HG03139 (cell line): ENCODE data around the gene STRADB.
A peak's percentile ranks its signal among the peaks of the same experiment; 100 is the strongest.
"Not testable (repeated sequence)": the region's sequence is repeated elsewhere in the genome, so short reads cannot be mapped to it uniquely, and the experiment has no call there.

Source experiments
- ATAC-seq: cut with Tn5 transposase; IDR thresholded peaks from one replicate; pipeline ENCODE4 v1.9.1; 2021; ENCODE audit not compliant: unreplicated experiment

Gene STRADB

GRCh38 chr2:201451292-201452057 lies at the start of gene STRADB, which contains the start of gene TRAK2:
STRADB (plus strand) TSS chr2:201451740; CDS start chr2:201454841, 3,101 bp downstream.
TRAK2 (minus strand) TSS chr2:201451458; CDS start chr2:201420507, 30,951 bp downstream.
- ATAC-seq, result peak; percentile 95

DNA sequence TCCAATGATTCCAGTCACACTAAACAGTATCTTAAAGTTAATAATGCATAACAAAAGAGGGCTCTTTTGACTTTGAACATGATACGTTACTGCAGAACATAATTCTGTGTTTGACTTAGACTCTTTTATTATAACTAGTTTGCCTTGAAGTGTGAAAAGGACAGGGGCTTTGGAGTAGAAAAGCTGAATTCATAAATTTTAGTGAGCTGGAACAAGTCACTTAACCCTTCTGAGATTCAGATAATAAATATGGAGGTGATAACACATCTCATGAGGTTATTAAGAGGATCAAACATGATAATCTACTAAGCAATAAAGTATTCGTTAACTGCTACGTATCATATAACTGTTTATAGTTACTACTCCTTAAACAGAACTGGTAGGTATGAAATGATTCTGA lies 49.7 kb upstream of the STRADB start:
- ATAC-seq, result no peak

DNA sequence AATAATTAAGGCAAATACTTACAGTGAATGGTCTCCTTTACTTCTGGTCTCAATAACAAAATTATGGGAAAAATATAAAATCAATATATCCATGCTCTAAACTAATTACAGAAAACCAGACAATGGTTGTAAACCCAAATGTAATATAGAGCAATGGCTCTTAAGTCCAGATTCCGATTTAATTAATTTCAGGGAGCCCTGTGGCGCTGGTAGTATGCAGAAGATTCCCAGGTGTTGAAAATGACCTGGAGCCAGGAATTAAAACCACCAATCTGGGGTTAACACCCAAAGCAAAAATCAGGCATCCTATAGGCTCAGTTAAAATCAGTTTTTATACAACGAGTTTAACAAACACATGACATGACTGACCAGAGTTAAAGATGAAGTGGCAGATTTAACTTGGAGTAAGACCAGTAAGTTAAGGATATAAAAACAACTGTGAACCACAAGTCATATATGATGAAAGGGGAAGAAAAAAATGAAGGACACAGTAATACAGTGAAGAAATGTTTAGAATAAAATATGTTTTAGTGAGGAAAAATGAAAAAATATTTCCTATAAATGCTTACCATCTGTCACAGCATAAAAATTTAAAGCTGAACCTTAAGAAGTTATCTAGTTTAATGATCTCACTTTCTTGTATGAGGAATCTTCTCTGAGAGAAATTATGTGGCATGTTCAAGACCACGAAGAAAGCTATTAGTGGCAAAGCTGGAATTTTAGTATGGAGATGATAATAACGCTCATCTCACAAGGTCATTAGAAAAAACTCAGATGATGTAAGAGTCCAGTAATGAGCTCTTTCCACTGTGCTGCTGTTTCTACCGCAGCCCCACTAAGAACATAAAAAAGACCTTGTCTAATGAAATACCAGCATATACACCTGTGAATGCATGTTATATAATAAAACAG lies 48.6 kb upstream of the STRADB start:
- ATAC-seq, result no peak

DNA sequence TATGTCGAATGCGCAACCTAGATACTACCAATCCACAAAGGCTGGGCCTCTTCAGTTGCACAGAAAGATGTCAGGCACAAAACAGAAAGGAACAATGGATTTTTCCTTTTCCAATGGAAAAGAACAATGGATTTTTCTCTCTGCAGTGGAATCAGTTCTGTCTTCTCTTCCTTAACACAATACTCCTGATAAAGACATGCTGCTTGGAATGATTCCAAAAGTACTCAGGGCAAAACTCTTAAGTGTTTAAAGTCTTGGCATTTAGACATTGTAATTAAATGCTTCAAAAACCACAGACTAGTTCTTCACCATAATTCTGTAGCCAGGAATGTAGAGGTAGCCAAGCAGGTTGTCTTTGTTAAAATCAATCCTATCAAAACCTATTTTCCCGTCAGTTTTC lies 47.7 kb upstream of the STRADB start:
- no peak for ATAC-seq

DNA sequence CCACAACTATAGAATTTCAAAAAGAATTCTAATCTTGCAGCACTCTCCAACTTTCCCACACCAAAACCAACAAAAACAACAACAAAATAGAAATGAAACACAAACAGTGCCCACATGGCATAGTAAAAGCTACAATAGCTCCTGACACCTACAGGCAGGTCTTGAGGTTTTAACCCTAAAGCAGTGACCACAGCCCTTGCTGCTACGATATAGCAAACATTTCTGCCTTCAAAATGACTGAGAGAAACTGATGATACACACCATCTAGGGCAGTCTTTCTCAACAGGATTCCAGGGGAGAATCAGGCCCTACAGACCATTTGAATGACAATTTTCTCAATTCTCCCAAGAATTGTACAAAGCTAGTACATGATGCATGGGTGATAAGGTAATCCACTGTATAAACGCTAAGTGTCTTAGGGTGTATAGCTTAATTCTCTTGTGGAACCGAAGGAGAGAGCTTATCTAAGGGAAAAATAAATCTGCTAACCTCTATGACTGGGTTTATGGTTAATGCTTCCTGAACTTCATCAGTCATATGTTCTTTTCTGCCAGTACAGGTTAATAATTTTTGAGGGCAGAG lies 46.8 kb upstream of the STRADB start:
- ATAC-seq, result no peak

GRCh38 chr2:201406077-201406662 lies 45.4 kb upstream of the STRADB start:
- no peak for ATAC-seq

DNA sequence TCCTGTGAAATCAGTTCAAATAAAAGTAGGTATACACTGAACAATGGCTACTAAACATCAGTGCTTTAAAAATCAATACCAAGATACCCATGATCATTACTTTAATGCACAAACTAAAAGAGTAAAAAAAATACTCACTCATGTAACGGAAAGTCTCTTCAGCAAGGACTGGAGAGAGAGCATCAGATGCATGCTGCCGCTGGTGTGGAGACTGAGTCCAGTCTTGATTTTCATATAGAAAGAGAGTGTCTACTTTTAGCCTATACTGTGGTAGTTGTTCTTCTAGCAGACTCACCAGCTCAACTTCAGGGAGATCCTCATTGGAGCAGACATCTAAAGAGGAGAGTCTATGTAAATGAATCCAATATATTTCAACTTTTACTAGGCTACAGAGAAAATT lies 44.3 kb upstream of the STRADB start:
- no peak for ATAC-seq

DNA sequence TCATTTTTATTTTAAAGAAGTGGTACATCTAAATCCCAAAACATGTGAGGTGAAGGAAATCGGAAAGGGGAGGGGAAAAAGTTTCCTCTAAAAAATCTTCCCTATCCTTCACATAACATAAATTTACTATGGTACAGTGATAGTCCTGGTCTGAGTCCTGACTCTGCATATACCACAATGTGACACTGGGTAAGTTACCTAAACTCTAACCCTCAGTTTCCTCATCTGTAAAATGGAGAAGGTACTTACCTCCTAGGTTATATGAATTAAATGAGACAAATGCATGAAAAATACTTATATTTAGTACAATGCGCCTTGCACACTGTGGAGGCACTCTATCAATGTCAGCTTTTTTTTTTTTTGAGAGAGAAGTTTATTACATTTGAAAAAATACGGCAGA lies 42.6 kb upstream of the STRADB start:
- no peak for ATAC-seq

DNA sequence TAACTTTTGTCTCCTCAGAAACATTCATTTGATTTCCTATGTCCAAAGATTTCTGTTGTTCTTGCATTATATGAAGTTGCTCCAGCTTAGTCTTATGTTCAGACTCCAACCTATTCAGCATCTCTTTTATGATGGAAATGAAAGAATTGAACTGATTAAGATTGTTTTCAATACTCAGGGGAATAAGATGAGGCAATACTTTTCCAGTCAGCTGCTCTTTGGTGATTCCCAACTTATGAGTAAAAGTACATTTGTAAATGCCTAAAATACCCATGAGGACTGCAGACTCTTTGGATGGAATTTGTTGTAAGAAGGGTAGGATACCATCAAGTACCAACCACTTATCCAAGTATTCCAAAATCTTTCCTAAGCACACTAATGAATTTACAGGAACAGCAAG lies 40.1 kb upstream of the STRADB start:
- ATAC-seq, result no peak

DNA sequence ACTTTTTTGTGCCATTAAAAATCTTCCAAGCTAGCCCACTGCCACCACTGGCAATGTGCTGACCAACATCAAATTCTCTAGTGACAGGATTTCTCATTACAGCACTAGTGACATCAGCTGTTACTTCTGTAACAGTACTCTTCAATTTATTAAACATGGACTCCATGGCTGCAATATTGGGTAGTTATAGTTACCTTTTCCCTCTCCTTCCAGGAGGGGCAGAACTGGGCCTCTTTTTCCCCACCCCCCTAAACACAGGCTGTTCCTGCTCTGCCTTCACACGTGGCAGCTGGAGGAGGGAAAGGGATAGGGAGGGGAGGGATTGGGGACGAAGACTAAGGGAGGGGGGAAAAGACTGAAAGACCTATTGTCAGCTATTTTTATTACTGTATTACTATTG lies 38.4 kb upstream of the STRADB start:
- ATAC-seq, result no peak

- ATAC-seq, result no peak
These were observed 38.0 kb upstream of the STRADB start for GRCh38 chr2:201413552-201413951.

GRCh38 chr2:201414099-201415023 lies 37.2 kb upstream of the STRADB start:
- no peak for ATAC-seq

DNA sequence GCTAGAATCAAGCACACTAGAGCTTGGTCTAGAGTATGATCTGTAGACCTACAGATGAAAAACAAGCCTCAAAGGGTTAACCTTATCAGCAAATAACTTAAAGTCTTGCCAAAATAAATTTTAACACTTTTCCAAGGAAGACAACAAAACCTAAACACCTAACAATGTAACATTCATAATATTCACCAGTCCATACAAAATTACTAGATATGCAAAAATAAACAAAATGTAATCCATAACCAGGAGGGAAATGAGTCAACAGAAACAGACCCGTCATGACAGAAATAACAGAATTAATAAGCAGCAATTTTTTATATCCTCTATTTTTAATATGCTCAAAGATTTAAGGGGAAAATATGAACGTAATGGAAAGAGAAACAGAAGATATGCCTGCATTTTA lies 36.4 kb upstream of the STRADB start:
- no peak for ATAC-seq

DNA sequence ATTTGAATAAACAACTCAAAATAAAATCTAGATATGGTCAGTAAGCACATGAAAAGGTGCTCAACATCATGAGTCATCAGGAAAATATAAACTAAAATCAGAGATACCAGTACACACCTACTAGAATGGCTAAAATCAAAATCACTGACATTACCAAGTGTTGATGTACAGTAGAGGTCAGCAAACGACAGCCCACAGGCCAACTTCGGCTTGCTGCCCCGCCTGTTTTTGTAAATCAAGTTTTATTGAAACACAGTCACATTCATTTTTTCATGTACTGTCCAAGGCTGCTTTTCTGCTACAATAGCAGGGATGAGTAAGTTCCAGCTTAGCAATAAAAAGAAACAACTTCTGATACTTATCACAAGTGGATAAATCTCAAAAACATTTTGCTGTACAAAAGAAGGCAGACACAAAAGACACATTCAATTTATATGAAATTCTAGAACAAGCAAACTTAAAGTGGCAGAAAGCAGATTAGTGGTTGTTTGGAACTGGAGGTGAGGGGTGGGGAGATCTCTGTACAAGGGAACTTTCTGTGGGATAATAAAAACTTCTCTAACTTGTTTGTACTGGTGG lies 32.4 kb upstream of the STRADB start:
- ATAC-seq, result no peak

- ATAC-seq, result no peak
These were observed 31.6 kb upstream of the STRADB start for GRCh38 chr2:201419986-201420385.

DNA sequence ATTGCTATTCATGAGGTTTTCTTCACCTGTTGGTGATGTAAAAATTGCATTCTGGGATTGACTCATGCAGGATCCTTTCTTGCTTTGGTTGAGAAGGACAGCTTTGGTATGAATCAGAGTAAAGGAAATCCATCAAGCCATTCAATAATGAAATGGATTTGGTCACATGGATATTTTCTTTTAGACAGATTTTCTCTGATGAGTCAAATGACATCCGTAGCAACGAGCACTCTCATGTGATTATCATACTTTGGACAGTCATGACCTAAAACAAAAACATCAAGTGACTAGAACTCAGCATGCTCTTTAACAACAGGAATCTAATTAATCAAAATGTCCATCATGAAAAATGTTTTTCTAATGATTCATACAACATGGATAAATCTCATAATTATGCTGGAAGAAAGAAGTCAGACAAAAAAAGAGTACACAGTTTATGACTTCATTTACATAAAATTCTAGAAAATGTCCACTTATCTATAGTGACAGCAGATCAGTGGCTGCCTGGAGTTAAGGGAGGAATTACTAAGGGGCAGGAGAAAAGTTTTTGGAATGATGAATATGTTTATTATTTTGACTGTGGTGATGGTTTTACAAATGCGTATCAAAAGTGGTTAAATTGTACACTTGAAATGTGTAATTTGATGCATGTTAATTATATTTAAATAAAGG lies 31.0 kb upstream of the STRADB start:
- ATAC-seq, result no peak

GRCh38 chr2:201425952-201426351 lies 25.6 kb upstream of the STRADB start:
- no peak for ATAC-seq

DNA sequence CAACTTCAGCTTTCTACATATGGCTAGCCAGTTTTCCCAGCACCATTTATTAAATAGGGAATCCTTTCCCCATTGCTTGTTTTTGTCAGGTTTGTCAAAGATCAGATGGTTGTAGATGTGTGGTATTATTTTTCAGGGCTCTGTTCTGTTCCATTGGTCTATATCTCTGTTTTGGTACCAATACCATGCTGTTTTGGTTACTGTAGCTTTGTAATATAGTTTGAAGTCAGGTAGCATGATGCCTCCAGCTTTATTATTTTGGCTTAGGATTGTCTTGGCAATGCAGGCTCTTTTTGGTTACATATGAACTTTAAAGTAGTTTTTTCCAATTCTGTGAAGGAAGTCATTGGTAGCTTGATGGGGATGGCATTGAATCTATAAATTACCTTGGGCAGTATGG lies 23.2 kb upstream of the STRADB start:
- not testable (repeated sequence) for ATAC-seq

DNA sequence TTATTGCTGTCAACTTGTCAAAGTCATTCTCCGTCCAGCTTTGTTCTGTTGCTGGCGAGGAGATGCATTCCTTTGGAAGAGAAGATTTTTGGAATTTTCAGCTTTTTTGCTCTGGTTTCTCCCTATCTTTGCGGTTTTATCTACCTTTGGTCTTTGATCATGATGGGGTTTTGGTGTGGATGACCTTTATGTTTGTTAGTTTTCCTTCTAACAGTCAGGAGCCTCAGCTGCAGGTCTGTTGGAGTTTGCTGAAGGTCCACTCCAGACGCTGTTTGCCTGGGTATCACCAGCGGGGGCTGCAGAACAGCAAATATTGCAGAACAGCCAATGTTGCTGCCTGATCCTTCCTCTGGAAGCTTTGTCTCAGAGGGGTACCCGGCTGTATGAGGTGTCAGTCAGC lies 21.7 kb upstream of the STRADB start:
- not testable (repeated sequence) for ATAC-seq
